ENCODE data around the gene DCAF10. TPM values are rescaled to one million over a fixed set of nuclear protein-coding genes. Genes with fewer than 3 reads are reported as not detected.

Gene DCAF10
- polyA plus RNA-seq, 1 donor (not counting 4 experiments of a cell fraction or from before 2014, with no cell fraction given): 29.2 TPM

DNA sequence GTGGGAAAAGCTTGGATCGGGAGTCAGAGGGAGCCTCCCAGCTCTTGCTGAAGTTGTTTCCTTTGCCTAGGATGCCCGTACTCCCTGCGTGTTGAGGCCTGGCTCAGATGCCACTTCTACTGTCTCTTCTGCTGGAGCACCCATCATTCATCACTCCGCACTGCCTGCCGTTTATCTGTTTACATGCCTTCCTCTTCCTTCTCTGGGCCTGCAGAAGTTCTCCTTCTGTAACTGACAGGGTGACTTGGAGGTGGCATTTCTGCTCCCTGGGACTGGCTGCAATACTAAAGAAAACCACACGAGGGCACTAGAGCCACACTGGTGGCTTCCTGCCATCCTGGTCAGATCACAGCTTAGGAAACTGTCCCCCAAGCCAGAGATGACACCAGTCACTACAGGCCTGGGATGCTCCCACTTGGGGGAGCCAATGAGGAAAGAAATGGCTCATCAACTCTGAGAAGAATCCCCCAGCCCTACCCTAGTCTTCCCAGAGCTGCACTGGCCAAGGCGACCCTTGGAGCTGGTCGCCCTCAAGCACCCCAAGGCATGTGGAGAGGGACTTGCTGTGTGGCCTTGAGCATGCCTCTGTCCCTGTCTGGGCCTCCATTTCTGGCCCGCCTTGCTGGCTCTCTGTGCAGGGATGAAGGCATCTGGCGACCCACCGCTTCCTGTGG is 113.0 kb downstream of the DCAF10 start:
- Histone ChIP-seq H3K9ac (ENCODE audit: control insufficient read depth, extremely low read depth, insufficient read depth, low read length) (no peak overlapping the region), H3K27me3 (ENCODE audit: control insufficient read depth, extremely low read depth, insufficient read depth, low read length) (no peaks in the 10 kb centered on the region), H3K27ac (ENCODE audit: control insufficient read depth, insufficient read depth, low read length) (no peak overlapping the region), H4K20me1 (ENCODE audit: control insufficient read depth, extremely low read depth, insufficient read depth, low read length) (no peaks in the 10 kb centered on the region), H3K4me2 (ENCODE audit: control insufficient read depth, extremely low read depth, insufficient read depth, low read depth, low read length) (peak overlapping the region; percentile 20), H3K4me3 (ENCODE audit: control insufficient read depth in 2 of 3, extremely low read depth in 1 of 3, insufficient read depth in 2 of 3, low read depth in 1 of 3, low read length in 3 of 3) (no peak overlapping the region), H3K9me3 (ENCODE audit: control insufficient read depth, low read depth, low read length) (no peaks in the 10 kb centered on the region), H2AFZ (ENCODE audit: control insufficient read depth, low read length) (no peak overlapping the region), H3K79me2 (ENCODE audit: control insufficient read depth, insufficient read depth, low read length) (no peaks in the 10 kb centered on the region), H3K4me1 (ENCODE audit: control insufficient read depth, extremely low read depth, insufficient read depth, low read length) (peaks cover 8% of the 10 kb centered on the region), H3K9me1 (ENCODE audit: control insufficient read depth, extremely low read depth, insufficient read depth, low read length) (no peaks in the 10 kb centered on the region), H3K36me3 (ENCODE audit: control insufficient read depth in 2 of 2, extremely low read depth in 1 of 2, insufficient read depth in 2 of 2, low read length in 2 of 2) (peaks cover 13 to 14% of the 10 kb centered on the region in 2 experiments)
- TF ChIP-seq EZH2 (IDR thresholded peaks at IDR 0.05; ENCODE audit: low read length) (no peak), CTCF (optimal IDR thresholded peaks at IDR 0.05 in 1 of 3, IDR thresholded peaks at IDR 0.05 in 1 of 3, conservative IDR thresholded peaks at IDR 0.05 in 1 of 3; ENCODE audit: extremely low read depth in 1 of 3, insufficient read depth in 2 of 3, low read length in 3 of 3) (peak in 2 of 3 experiments; percentile 92 to 97)
- DNase-seq (ENCODE audit: low read depth, low spot score) (peak; percentile 64), FAIRE-seq (peak; percentile 68)
- dilution Hi-C loops (cut with MboI; ENCODE audit: extremely low pct_ligation_motif_present, low sequenced_read_pairs): no loop called here

GRCh38 chr9:37914154-37914551 is 113.6 kb downstream of the DCAF10 start:
- Histone ChIP-seq H3K9ac (ENCODE audit: control insufficient read depth, extremely low read depth, insufficient read depth, low read length) (no peak overlapping the region), H3K9me3 (ENCODE audit: control insufficient read depth, low read depth, low read length) (no peaks in the 10 kb centered on the region), H3K4me3 (ENCODE audit: control insufficient read depth in 2 of 3, extremely low read depth in 1 of 3, insufficient read depth in 2 of 3, low read depth in 1 of 3, low read length in 3 of 3) (no peak overlapping the region), H3K4me2 (ENCODE audit: control insufficient read depth, extremely low read depth, insufficient read depth, low read depth, low read length) (no peak overlapping the region), H3K27ac (ENCODE audit: control insufficient read depth, insufficient read depth, low read length) (no peak overlapping the region), H3K27me3 (ENCODE audit: control insufficient read depth, extremely low read depth, insufficient read depth, low read length) (no peaks in the 10 kb centered on the region), H3K4me1 (ENCODE audit: control insufficient read depth, extremely low read depth, insufficient read depth, low read length) (peaks cover 8% of the 10 kb centered on the region), H3K9me1 (ENCODE audit: control insufficient read depth, extremely low read depth, insufficient read depth, low read length) (no peaks in the 10 kb centered on the region), H4K20me1 (ENCODE audit: control insufficient read depth, extremely low read depth, insufficient read depth, low read length) (no peaks in the 10 kb centered on the region), H2AFZ (ENCODE audit: control insufficient read depth, low read length) (no peak overlapping the region), H3K36me3 (ENCODE audit: control insufficient read depth in 2 of 2, extremely low read depth in 1 of 2, insufficient read depth in 2 of 2, low read length in 2 of 2) (peaks cover 13 to 16% of the 10 kb centered on the region in 2 experiments), H3K79me2 (ENCODE audit: control insufficient read depth, insufficient read depth, low read length) (no peaks in the 10 kb centered on the region)
- TF ChIP-seq CTCF (optimal IDR thresholded peaks at IDR 0.05 in 1 of 3, IDR thresholded peaks at IDR 0.05 in 1 of 3, conservative IDR thresholded peaks at IDR 0.05 in 1 of 3; ENCODE audit: extremely low read depth in 1 of 3, insufficient read depth in 2 of 3, low read length in 3 of 3) (no peak), EZH2 (IDR thresholded peaks at IDR 0.05; ENCODE audit: low read length) (no peak)
- dilution Hi-C loops (cut with MboI; ENCODE audit: extremely low pct_ligation_motif_present, low sequenced_read_pairs): no loop called here
- DNase-seq (ENCODE audit: low read depth, low spot score) (no peak), FAIRE-seq (no peak)

All from keratinocyte (primary cell).